Endothelial cell of umbilical vein (primary cell): ENCODE results near the gene MMD.

ENCODE experiments used
- CTCF ChIP-seq, 2 donors: IDR thresholded peaks; 1 replicate in 1 of 2; 2 replicates in 1 of 2; pipeline ENCODE4 v1.5.1; 2011; ENCODE audit warnings: low read length in 2 of 2, mild to moderate bottlenecking in 2 of 2, moderate library complexity in 2 of 2, control low read depth in 1 of 2, inconsistent platforms in 1 of 2, low read depth in 1 of 2; ENCODE audit not compliant: insufficient read depth in 1 of 2; ENCODE audit errors: extremely low read depth in 1 of 2
- EZH2 ChIP-seq: IDR thresholded peaks from 2 replicates; pipeline ENCODE4 v1.6.1; 2012; ENCODE audit warnings: borderline replicate concordance, low read depth, mild to moderate bottlenecking, moderate library complexity, low read length, inconsistent platforms; ENCODE audit not compliant: severe bottlenecking
- MYC ChIP-seq: IDR thresholded peaks from one replicate; pipeline ENCODE4 v1.6.1; 2011; ENCODE audit warnings: mild to moderate bottlenecking, low read depth, low read length
- POLR2A ChIP-seq: IDR thresholded peaks from 2 replicates; pipeline ENCODE4 v1.6.1; 2012; ENCODE audit warnings: low read depth, mild to moderate bottlenecking, control low read depth, low read length
- POLR2AphosphoS5 ChIP-seq: IDR thresholded peaks from 2 replicates; pipeline ENCODE4 v1.6.1; 2012; ENCODE audit warnings: low read depth, mild to moderate bottlenecking, control low read depth, low read length, moderate library complexity; ENCODE audit not compliant: insufficient read depth
- TF ChIP-seq, protein P1 (sequence below): IDR thresholded peaks from 2 replicates; pipeline ENCODE4 v1.6.1; 2011; ENCODE audit not compliant: insufficient read depth, insufficient read length

DNA sequence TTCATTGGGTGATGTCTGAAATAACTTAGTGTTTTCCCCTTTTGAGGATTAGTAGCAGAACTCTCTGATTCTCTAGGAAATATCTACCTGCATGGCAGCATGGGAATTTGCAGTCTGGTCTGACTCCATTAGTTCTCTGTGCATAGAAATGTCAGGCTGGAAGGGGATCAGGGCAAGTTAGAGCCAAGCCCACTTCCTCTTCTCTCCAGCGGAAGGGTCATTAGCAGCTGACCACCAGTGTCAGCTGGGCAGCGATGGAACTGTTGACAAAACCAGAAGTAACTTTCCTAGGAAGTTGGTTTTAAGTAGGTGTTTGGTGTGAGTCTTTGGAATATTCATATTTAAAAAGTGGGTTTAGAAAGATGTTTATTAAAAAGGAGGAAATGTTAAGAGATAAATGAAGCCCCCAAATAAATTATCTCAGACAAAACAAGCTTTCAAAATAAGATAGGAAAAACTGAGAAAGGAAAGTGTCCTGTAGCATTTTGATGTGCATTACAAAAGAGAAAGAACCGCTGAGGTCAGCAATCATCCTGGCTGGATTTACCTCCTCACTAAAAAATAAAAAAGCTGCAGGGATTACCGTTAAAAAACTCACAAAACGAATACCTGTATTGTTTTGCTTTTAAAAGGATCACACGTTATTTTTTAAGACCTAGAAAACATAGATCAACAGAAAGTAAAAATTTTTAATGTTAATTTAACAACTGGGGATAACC, 32.4 kb upstream of the MMD start:
- TF ChIP-seq CTCF (IDR thresholded peaks at IDR 0.05; ENCODE audit: extremely low read depth in 1 of 2, insufficient read depth in 1 of 2, low read depth in 1 of 2, low read length in 2 of 2): no peak
- TF ChIP-seq POLR2A: no peak
- TF ChIP-seq MYC: no peak
- no peak for TF ChIP-seq EZH2
- no peak for TF ChIP-seq POLR2AphosphoS5
- TF ChIP-seq, protein P1, sequence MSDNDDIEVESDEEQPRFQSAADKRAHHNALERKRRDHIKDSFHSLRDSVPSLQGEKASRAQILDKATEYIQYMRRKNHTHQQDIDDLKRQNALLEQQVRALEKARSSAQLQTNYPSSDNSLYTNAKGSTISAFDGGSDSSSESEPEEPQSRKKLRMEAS: no peak
